NCI-H524 (cell line): Measurements from ENCODE around the gene FCGR2B.
"Not testable (repeated sequence)": the region's sequence is repeated elsewhere in the genome, so short reads cannot be mapped to it uniquely, and the experiment has no call there.

Experiments
- DNase-seq, 2 experiments: peaks; one replicate each; lab custom pipeline; 2025; lab: John Stamatoyannopoulos, UW

FCGR2B gene

GRCh38 chr1:161662684-161663339 lies at the start of gene FCGR2B:
Gene FCGR2B (plus strand): TSS chr1:161663143. CDS start chr1:161663242, 99 bp downstream.
- DNase-seq = not testable (repeated sequence)

GRCh38 chr1:161616417-161616816 lies 46.5 kb upstream of the FCGR2B start:
- not testable (repeated sequence) for DNase-seq

GRCh38 chr1:161618517-161618916 lies 44.4 kb upstream of the FCGR2B start:
- not testable (repeated sequence) for DNase-seq

GRCh38 chr1:161620399-161620798 lies 42.5 kb upstream of the FCGR2B start:
- not testable (repeated sequence) for DNase-seq

- DNase-seq = peak; percentile 42 to 75
These were observed 41.6 kb upstream of the FCGR2B start for GRCh38 chr1:161621181-161622000.

GRCh38 chr1:161622054-161622453 lies 40.9 kb upstream of the FCGR2B start:
- not testable (repeated sequence) for DNase-seq

- DNase-seq = not testable (repeated sequence)
These were observed 39.4 kb upstream of the FCGR2B start for GRCh38 chr1:161623401-161624051.

GRCh38 chr1:161624605-161625004 lies 38.3 kb upstream of the FCGR2B start:
- not testable (repeated sequence) for DNase-seq

- not testable (repeated sequence) for DNase-seq
These were observed 36.3 kb upstream of the FCGR2B start for GRCh38 chr1:161626445-161627146.

- not testable (repeated sequence) for DNase-seq
These were observed 32.7 kb upstream of the FCGR2B start for GRCh38 chr1:161630128-161630742.

- DNase-seq = no peak
These were observed 31.9 kb upstream of the FCGR2B start, which contains the start of gene FCGR3B for GRCh38 chr1:161631076-161631475. Gene FCGR3B (minus strand): TSS chr1:161631176. CDS start chr1:161631094, 82 bp downstream.

- DNase-seq = not testable (repeated sequence)
These were observed 27.9 kb upstream of the FCGR2B start for GRCh38 chr1:161634993-161635392.

GRCh38 chr1:161636189-161636782 lies 26.7 kb upstream of the FCGR2B start:
- DNase-seq = not testable (repeated sequence)

- DNase-seq = not testable (repeated sequence)
These were observed 26.0 kb upstream of the FCGR2B start for GRCh38 chr1:161636976-161637375.

GRCh38 chr1:161638251-161638993 lies 24.5 kb upstream of the FCGR2B start:
- not testable (repeated sequence) for DNase-seq

- not testable (repeated sequence) for DNase-seq
These were observed 23.7 kb upstream of the FCGR2B start for GRCh38 chr1:161639203-161639602.

- not testable (repeated sequence) for DNase-seq
These were observed 20.2 kb upstream of the FCGR2B start for GRCh38 chr1:161642697-161643096.

GRCh38 chr1:161643481-161644208 lies 19.3 kb upstream of the FCGR2B start:
- DNase-seq = not testable (repeated sequence)

GRCh38 chr1:161644855-161645254 lies 18.1 kb upstream of the FCGR2B start:
- not testable (repeated sequence) for DNase-seq
